ENCODE data around the gene TRABD2B. TPM values are rescaled to one million over a fixed set of nuclear protein-coding genes. Genes with fewer than 3 reads are reported as not detected.

The TRABD2B gene
- total RNA-seq, 1 experiment from 2014 or later = 0.06 TPM

DNA sequence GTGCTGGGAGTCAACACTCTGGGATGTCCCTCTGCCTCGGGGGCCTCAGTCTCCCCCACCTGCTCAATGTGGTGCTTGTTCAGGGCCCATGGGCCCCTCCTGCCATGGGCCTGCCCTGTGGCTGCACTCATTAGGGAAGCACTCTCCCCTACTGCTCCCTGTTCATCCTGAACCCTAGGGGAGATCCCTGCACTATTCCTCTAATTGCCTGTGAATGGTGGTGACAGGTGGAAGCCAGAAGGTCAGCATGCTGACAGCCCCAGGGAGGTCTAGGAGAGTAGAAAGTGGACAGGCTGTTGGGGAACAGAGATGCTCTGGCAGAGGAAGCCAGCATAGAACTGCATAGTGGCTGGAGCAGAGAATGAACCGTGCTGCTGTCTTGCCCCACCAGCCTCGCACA lies 217.6 kb downstream of the TRABD2B start:
- no peak for DNase-seq (ENCODE audit: low spot score)

DNA sequence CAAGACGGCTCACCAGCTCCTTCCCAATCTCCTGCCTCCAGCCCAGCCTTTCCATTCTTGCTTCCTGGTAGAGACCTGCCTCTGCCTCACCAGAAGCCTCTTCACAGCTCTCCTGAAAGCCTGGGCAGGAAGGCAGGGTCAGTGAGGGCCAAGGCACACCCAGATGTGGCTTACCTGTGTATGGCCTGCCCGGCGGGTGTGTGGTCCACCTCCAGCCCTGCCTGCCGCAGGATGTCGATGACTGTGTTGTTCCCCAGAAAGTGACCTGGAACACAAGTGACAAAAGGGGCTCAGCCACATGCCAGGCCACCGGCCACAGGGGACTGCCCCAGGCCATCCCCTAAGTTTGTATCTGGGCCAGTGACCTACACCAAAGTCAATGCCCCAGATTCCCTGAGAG lies 218.9 kb downstream of the TRABD2B start:
- DNase-seq (ENCODE audit: low spot score) = no peak

DNA sequence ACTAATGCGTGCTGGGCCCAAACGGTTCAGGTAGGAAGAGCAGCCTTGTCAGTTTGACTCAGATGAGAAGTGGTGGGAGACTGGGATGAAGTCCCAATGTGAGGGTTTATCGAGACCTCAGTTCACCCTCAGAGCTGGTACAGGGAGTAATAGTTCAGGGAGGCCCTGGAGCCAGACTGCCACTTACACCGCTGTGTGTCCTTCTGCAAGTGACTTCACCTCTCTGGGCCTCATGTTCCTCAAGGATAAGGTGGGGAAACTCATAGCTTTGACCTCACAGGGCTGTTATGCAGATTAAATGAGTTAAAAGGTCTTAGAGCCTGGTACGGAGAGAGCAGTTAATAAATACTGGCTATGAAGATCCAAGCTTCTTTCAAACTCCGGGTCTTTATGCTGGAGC lies 219.9 kb downstream of the TRABD2B start:
- no peak for DNase-seq (ENCODE audit: low spot score)

DNA sequence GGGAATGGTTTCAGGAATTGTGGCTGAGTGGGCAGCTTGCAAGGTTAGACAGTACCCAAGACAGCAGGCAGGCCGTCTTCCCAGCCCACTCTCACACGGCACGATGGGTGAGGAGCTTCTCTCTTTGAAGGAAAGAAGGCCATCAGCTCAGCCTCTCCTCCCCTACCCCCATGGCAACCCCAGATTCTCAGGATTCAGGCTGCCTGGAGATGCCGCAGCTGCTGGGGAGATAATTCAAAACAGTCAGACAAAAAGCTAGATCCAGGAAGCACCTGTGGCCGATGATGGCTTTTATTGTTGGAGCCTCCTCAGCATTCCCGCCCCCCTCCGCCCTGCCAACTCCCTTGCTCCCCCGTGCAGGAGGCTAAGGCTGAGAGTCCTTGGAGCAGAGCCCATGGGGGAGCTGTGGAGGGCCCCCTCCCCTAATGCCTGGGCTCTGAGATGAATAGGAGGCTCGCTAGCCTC lies 220.5 kb downstream of the TRABD2B start:
- no peak for DNase-seq (ENCODE audit: low spot score)

DNA sequence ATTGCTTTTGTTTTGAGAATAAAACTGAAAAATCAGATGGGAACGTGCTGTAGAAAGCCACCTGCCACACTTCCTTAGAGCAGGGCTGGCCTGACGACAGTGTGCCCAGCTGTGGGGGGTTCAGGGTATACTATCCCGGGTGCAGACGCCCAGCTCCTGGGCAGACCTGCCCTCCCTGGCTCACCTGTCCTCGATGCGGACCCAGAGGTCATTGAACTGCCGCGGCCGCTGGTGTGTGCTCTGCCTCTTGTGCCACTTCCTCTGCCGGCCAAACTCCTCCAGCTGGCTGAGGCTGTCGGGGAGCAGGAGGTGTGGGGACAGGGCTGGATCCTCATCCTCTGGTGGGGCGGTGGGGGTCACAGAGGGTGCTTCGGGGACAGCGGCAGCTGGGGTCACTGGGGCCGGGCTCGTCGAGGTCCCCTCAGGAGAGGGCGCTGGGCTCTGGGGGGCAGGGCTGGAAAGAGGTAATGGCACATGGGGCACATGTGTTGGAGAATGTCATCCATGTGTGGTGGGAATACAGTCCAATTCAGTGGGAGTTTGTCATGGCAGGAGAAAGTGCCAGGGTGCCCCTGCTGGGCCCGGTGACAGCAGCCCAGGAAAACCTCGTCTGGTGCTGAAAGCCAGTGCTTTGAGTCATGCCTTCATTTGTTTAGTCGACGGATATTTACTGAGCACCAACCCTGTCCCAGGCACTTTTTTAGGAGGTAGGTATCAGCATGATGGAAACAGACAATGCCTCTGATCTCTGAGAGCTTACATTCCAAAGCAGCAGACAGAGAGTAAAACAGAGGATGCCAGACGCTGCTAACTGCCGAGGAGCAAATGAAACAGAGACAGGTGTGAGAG lies 222.0 kb downstream of the TRABD2B start:
- DNase-seq (ENCODE audit: low spot score) = no peak

DNA sequence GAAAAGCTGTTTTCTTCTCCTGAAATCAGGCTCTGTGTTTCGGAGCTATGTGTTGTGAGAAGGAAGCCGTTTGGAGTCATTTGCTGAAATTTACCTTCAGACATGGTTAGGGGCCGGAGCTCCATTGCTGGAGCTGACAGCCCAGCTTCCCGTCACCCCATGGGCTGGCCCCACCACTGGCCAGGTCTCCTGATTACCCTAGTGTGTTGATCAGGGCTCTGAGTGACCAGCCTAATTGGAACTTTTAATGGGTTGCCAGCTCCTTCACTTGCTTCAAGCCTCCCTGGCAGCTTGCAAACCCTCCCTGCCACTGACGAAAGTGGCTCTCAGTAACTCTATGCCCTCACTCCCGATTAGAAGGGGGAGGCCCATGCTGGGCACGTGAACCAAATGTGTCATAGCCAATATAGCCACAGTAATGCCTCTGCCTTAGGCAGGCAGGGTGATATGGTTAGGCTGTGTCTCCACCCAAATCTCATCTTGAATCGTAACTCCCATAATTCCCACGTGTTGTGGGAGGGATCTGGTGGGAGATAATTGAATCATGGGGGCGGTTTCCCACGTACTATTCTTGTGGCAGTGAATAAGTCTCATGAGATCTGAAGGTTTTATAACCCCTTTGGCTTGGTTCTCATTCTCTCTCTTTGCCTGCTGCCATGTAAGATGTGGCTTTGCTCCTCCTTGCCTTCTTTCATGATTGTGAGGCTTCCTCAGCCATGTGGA lies 224.1 kb downstream of the TRABD2B start:
- no peak for DNase-seq (ENCODE audit: low spot score)

DNA sequence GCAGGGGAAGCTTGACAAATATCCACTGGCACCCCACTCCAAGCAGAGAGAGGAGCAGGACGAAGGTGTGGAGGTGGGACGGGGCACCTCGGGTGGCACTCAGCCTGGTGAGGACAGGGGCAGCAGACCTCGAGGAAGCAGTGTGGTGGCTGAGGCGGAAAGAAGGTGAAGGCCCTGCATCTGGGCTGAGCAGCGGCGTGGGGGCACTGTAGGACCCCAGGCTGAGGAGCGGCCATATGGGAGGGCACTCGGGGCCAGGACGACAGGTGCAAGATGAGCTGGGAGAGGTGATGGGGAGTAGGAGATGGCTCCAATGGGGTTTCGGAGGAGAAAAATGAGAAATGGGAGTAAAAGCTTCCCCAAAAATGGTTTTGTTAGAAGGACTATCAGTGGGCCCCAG lies 224.9 kb downstream of the TRABD2B start:
- no peak for DNase-seq (ENCODE audit: low spot score)

DNA sequence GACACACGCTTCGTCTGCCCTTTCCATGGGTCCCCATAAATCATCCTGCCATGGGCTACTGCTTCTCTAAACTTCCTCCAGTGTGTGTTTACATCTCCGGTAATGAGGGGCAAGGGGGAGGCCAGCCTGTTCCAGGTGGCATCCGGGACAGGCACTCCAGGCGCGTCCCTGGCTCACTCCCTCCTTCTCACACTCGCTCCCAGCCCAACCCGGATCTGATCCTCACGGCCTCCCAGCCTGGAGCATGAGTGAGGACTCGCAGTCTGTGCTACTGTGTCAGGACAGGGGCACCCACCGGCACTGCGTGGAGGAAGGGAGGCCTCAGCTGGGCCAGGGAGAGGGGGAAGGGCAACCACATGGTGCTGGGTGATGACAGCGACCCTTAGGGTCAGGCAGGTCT lies 225.4 kb downstream of the TRABD2B start:
- peak; percentile 25 for DNase-seq (ENCODE audit: low spot score)

DNA sequence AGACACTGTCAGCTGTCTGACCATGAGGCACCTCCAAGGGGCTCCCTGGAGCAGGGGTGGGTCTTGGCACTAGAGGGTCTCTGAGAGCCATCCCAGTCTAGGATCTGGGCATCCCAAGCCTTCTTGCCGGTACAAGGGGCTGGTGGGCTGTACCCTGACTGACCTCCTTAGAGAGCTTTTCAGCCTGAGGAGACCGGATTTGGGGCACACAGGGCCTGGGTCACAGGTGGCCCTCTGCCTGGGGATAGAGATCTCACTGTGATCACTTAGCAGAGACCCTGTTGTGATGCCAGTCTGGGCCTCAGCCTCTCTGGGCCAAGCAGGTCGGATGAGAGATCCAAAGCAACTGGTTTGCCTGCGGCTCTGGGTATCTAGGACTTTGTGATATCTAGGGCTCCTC lies 227.2 kb downstream of the TRABD2B start:
- DNase-seq (ENCODE audit: low spot score) = no peak

DNA sequence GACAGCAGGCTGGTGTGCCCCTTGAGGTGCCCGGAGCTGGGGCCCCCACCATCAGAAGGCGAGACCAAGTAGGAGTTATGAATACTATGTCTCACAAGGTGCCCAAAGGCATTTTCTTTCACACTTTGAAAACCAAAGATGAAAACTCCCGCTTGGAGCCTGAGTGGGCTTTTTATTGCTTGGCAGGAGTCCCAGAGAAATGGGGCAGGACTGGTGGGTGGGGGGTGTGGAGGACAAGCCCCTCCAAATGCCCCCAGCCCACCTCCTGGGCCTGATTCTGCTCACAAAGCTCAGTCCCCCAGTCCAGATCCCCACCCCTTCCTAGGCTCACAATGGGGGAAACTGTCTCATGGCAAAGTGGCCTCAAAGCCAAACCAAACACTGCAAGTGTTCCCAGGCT lies 227.9 kb downstream of the TRABD2B start:
- no peak for DNase-seq (ENCODE audit: low spot score)

DNA sequence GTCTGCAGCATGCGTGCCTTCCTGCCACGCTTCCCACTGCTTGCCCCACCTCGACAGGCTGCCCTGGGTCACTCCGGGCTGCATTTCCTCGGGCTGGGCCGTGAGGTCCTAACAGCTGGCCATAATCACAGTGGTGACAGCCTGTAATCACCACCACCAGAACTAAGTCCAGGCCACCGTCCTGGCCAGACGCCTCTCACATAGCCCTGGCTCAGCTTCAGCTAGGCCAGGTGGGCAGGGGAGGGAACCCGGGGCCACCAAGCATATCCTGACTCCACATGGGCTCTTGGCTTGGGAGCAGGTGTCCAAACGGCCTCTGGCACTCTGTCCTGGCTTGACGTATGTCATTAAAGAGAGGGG lies 229.5 kb downstream of the TRABD2B start:
- DNase-seq (ENCODE audit: low spot score) = no peak

DNA sequence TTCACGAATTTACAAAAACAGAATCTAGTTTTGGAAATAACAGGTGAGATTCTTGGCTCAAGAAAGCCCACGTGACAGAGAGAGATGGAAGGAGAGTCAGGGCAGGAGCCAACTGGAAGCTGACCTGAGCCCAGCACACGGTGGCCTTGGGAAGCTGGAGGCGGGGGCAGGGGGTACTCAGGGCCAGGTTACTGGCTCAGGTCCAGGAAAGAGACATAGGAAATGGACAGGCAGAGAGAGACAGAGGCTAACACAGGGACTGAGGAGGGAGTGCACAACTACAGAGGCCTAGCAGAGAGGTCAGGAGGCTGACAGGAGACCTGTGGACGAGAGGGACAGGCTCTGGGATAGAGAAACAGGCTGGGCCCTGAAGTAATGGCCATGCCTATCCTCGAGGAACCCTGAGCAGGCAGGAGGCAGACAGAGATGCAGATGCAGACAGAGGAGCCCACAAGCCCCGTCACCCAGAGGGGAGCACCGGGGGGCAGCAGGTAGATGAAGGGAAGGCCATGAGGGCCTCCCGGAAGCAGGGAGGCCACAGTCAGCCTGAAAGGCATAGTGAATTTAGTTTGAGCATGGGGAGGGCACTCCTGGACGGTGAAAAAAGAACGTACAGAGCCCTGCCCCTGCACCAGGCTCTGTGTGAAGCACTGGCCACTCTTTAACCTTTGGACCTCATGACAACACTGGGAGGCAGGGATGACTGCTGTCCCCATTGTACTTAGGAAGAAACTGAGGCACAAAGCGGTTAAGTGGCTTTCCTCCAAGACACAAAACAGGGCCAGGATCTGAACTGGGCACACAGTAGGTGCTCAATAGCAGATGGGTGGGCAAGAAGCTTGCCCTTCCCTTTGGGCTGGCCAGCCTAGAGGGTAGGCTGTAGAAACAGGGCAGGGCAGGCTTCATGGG lies 230.1 kb downstream of the TRABD2B start:
- no peak for DNase-seq (ENCODE audit: low spot score)

DNA sequence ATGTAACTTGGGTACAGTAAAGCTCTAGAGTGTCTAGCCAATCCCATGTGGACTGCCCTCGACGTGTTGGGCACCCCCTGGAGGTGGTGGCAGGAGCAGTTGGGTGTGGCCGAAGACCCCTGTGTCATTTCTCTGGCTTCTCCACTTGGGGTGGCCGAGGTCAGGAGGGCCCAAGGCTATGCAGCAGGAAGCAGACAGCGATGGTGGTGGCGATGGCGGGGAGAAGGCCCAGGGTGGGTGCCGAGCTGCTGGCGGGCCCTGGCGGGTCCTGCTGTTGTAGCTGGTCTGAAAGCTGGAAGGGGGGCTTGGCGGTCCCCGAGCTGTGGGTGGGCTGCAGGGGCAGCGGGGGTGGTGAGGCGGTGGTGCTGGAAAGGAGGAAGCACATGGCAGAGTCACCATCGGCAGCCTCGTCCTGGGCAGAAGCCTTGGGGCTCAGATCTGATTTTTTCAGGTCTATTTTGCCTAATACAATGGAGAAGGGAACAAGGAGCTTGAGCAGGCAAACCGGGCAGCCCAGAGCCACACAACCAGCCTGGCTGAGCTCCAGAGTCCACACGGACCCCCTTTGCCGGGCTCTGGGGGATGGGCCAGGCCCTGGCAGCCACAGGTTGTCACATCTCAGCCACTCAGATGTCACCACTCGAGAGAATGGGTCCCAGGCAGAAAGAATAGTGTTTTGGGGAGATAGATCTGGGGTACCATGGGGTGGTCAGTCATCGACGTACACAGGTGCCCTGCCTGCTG lies 231.3 kb downstream of the TRABD2B start:
- no peak for DNase-seq (ENCODE audit: low spot score)

DNA sequence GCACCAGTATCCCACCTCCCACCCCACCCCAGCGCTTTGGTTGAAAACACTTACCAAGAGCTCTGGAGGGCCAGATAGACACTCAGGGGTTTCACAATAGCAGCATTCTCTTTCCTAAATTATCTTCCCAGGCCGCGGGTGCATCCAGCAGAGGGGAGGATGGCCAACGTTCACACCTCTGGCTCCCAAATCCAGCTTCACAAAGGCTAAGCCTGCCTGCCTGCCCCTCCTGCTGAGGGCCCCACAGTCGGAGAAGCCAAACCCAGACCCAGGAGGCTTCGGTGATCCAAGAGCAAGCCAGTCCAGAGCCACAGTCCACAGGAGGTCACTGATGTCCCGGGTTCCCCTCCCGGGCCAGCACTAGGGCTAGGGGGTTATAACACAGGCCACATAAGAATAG lies 231.9 kb downstream of the TRABD2B start:
- DNase-seq (ENCODE audit: low spot score) = no peak

DNA sequence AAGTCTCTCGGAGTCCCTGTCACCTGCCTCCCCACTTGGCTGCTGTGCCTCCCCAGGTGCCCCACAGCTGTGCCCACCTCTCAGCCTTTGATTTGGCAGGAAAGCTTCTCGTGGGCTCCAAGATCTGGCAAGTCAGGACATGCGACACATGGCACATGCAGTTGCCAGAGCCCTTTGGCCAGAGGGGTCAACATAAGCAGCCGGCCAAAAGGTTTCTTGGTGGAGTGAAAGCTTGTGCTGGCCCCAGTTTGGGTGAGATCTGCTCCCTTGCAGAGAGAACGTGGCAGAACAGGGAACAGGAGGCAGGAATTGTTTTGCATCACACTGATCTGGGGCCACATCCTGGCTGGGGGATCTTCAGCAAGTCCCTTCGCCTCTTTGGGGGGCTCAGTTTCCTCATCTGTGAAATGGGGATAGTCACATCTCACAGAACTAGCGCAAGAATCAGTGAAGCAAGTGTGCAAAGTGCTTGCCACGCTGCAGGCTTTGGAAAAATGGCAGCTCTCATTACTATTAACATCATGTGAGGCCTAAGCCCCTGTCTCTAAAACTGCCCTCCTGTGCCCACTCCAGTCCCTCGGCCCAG lies 232.6 kb downstream of the TRABD2B start:
- DNase-seq (ENCODE audit: low spot score) = no peak

DNA sequence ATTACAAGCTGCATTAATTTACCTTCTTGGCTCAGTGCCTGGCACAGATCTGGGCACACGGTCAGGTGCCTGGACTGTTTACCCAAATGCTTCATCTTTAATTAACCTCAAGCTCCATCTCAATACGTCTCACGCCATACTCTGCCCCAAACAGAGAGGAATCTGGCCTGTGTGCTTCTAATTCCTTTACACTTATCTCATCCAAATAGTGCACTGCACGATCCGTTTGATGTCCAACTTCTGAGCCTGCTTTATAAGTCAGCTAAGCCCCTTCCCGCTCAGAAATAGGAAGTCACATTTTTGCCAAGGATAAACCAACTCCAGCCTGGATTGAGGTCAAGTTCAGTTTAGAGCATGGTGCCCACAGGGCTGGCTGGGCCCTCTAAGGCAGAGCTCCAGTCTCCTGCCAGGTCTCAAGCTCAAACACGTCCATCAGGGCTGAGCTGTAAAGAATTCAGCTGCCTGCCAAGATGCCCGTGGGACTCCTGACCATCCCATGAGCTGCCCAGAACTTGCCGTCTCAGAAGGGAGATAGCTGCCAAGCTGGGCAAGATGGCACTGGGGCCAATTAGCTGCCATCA lies 233.5 kb downstream of the TRABD2B start:
- DNase-seq (ENCODE audit: low spot score) = peak; percentile 39

DNA sequence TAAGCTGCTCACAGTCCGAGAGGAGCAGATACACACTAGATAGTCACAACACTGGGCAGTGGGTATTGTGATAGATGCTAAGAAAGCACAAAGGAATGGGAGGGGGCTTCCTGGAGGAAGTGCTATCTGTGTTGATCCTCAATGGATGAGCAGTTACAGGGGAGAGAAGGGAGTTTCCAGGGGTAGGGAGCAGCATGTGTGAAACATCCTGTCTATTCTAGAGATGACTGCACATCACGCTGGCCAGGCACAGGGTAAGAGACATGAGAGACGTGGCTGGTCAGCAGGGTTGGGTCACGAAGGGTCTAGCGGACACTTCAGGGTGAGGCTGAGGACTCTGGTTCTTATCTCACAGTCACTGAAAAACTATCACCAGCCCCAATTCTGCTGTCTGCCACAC lies 235.2 kb downstream of the TRABD2B start:
- no peak for DNase-seq (ENCODE audit: low spot score)

DNA sequence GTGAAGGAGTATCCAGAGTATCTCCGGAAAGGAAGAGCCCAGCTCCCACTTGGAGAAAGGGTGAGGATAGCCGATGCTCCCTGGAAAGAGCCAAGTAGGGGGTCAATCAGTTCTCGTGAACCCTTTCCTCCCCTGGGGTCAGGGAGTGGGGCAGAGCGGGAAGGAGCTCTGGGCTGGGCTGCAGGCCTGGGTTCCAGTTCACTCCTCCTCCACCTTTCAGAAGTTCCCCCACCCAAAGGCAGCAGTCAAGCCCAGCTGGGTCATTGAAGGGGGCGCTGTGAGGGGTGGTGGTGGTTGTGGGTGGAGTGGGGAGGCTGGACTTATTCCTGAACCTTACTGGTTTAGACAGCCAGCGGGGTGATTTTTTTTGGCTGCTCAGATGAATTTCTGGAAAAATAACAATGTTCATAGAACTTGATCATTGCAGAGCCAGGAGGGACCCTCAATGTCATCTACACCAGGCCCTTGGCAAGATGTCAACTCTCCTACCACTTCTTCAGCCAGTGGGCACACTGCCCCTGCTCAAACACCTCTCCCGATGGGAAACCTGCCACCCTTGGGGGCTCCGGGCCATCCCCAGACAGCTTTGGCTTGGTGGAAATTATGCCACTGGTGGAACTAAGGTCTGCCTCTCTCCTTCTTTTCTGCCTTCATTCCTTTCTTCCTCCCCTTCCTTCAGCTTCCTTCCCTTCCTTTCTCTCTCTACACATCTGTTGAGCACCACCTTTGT lies 235.8 kb downstream of the TRABD2B start:
- no peak for DNase-seq (ENCODE audit: low spot score)

DNA sequence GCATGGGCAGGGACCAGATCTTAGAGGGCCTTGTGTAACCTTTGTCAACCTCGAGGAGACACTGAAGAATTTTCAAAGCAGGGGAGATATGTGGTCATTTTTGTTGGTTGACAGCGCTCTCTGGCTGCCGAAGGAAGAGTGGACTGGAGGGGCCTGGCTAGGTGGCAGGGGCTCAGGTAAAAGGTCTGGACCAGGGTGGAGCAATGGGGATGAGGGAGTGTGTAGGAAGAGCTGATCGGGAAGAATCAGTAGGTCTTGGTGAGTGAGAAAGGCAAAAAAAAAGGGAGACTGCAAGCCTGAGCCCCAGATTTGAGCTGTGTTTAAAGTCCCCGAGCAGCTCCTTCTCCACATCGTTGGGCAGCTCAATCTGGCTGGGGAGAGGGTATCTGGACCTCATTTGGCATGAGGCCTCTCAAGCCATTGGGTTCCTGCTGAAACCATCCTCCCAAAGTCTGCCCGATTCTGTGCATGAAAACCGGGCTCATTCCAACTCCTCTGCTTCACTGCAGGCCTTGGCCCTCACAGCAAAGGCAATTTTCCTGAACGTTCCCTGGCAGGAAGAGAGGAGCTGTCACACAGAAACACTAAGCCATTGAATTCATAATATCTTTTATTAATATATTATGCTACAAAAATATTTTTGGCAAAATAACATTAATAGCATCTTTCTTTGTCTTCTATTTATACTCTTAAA lies 237.1 kb downstream of the TRABD2B start:
- no peak for DNase-seq (ENCODE audit: low spot score)

Measured in H4 (cell line).